Activated CD8-positive, alpha-beta memory T cell treated with anti-CD3 and anti-CD28 coated beads, Interleukin-2, amount 10 ng/mL, durations not matched to agents 7 days and 5 days (primary cell): Measurements from ENCODE around the gene ULBP2. TPM values are rescaled to one million over a fixed set of nuclear protein-coding genes. Genes with fewer than 3 reads are reported as not detected.
"Not testable (repeated sequence)": the region's sequence is repeated elsewhere in the genome, so short reads cannot be mapped to it uniquely, and the experiment has no call there.

ENCODE experiments used
- ATAC-seq: fragments of 150-1000 bp; cut with Tn5 transposase; one replicate; pipeline ENCODE4 v1.10.0; 2021; ENCODE audit warnings: moderate library complexity
- CTCF ChIA-PET: fragments of 350-600 bp; sonication (Branson Sonifier 250); formaldehyde crosslinking; loops from one replicate; lab custom pipeline; 2021; ENCODE audit warnings: antibody characterized with exemption; lab: Charles Lee
- DNase-seq: peaks from one replicate; pipeline ENCODE4 v3.0.0-alpha.2; 2020
- H3K27ac Mint-ChIP-seq: one replicate; pipeline ENCODE4 v1.8.0; 2021; ENCODE audit warnings: mild to moderate bottlenecking, mixed read lengths
- H3K27me3 Mint-ChIP-seq: one replicate; pipeline ENCODE4 v1.8.0; 2021; ENCODE audit warnings: mixed read lengths
- H3K36me3 Mint-ChIP-seq: one replicate; pipeline ENCODE4 v1.8.0; 2021; ENCODE audit warnings: mild to moderate bottlenecking, mixed read lengths
- H3K4me1 Mint-ChIP-seq: one replicate; pipeline ENCODE4 v1.8.0; 2021; ENCODE audit warnings: mixed read lengths
- H3K4me3 Mint-ChIP-seq: one replicate; pipeline ENCODE4 v1.8.0; 2021; ENCODE audit warnings: mild to moderate bottlenecking, moderate library complexity, mixed read lengths
- H3K9me3 Mint-ChIP-seq: one replicate; pipeline ENCODE4 v1.8.0; 2022; ENCODE audit warnings: low read depth, mixed read lengths
- total RNA-seq, 2 experiments: library from RNA; stranded (reverse); gene quantifications; one replicate each; pipeline ENCODE4 v1.2.3, GENCODE V29; 2021

The ULBP2 gene
- total RNA-seq, 2 experiments from 2014 or later: 0.80 to 0.99 TPM

GRCh38 chr6:149963212-149963461 is 21.3 kb downstream of the ULBP2 start:
- peak; percentile 75 for DNase-seq
- CTCF ChIA-PET: no interaction called here
- peak; percentile 37 for ATAC-seq
- H3K4me1 Mint-ChIP-seq: peaks cover 22% of the 10 kb centered on the region
- H3K36me3 Mint-ChIP-seq: peaks cover 4% of the 10 kb centered on the region
- H3K4me3 Mint-ChIP-seq: peak overlapping the region; percentile 85
- H3K27ac Mint-ChIP-seq: peak overlapping the region; percentile 86
- H3K9me3 Mint-ChIP-seq: no peaks in the 10 kb centered on the region
- peaks cover 79% of the 10 kb centered on the region for H3K27me3 Mint-ChIP-seq

DNA sequence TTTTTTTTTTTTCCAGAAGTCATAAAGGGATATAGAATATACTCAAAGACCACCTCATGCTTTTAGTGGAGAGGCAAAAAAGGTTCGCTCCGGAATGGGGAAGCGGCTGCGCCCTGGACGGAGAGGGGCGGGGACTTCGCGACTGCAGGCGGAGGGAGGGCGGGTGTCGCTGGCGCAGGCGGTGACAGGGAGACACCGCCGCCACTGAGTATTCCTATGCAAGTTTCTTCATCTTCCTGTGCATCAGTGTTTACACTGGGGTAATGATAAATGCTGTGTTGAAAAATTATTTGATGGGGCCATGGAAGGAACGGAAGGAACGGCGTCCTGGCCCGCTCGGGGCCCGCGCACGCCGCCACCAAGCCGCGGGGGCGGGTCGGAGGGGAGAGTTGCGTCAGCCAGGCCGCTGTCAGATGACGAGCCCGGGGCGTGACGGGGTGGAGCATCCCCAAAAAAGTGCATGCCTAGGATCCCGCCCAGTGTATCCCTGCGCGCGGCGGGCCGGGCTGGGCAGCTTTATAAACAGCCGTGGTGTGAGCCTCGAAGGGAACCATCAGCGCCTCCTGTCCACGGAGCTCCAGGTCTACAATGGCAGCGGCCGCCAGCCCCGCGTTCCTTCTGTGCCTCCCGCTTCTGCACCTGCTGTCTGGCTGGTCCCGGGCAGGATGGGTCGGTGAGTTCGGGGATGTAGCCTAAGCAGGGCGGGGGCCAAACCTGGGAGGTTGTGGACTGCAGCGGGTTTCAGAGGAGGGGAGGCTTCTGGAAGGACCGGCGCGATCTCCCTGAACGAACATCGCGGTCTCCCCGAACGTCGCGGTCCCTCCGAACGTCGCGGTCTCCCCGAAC is 21.9 kb downstream of the ULBP2 start, which contains the start of gene ULBP1:
ULBP1 (plus strand) TSS at position 482 of the 846 bp plus-strand sequence; CDS start at position 589, 107 bp downstream.
- Mint-ChIP-seq H3K4me3 (peak within 1 kb of the TSS; percentile 85), H3K9me3 (no peaks in the 10 kb centered on the region), H3K27ac (peak within 1 kb of the TSS; percentile 86), H3K27me3 (peaks cover 81% of the 10 kb centered on the region), H3K4me1 (peaks cover 22% of the 10 kb centered on the region), H3K36me3 (peaks cover 4% of the 10 kb centered on the region)
- peak; percentile 89 for DNase-seq
- CTCF ChIA-PET: interaction anchor here (0.8 kb wide), 1 partner anchor 399 kb away, joined by 3 read pairs; no protein-coding TSS in a partner anchor
- peak; percentile 82 for ATAC-seq

- Mint-ChIP-seq H3K27me3 (peaks cover 81% of the 10 kb centered on the region), H3K36me3 (peaks cover 4% of the 10 kb centered on the region), H3K9me3 (no peaks in the 10 kb centered on the region), H3K27ac (peak overlapping the region; percentile 86), H3K4me3 (peak overlapping the region; percentile 85), H3K4me1 (peaks cover 22% of the 10 kb centered on the region)
- CTCF ChIA-PET: interaction anchor here (0.8 kb wide), 1 partner anchor 400 kb away, joined by 3 read pairs; no protein-coding TSS in a partner anchor
- DNase-seq (no peak), ATAC-seq (peak; percentile 5)
These were observed 22.7 kb downstream of the ULBP2 start for GRCh38 chr6:149964308-149965193.

DNA sequence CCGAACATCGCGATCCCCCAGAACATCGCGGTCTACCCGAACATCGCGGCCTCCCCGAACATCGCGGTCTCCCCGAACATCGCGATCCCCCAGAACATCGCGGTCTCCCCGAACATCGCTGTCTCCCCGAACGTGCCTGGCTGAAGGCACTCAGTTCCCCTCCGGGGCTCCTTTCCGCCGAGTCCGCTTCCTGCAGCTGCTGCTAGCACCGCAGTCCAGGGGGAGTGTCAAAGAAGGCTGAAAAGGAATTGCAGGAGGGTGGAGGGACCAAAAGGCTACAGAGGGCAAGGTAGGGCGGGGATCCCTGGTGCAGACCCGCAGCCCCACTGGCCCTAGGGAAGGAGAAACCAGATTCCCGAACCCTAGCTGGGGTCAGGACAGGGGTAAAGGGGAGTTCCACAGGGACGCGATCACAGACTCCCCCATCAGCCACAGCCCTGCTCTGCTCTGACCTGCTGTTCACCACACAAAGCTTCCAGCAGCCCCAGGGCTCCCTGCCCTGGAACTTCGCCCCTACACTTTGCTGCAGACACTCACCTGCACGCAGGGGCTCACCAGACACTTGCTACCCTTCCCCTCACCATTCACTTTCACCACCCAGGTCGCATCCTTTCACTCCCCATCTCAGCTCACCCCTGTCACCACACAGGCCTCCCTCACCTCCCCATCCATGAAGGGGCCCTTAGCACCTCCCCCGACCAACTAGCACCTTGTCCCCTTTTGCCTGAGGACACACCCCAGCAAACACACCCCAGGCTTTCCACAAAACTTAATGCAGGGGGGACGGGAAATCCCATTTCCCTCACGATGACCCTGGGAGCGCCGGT is 23.6 kb downstream of the ULBP2 start:
- DNase-seq: no peak
- CTCF ChIA-PET: no interaction called here
- H3K27me3 Mint-ChIP-seq: peaks cover 81% of the 10 kb centered on the region
- peak overlapping the region; percentile 85 for H3K4me3 Mint-ChIP-seq
- H3K9me3 Mint-ChIP-seq: no peaks in the 10 kb centered on the region
- H3K4me1 Mint-ChIP-seq: peaks cover 22% of the 10 kb centered on the region
- H3K36me3 Mint-ChIP-seq: peaks cover 4% of the 10 kb centered on the region
- ATAC-seq: no peak
- peak overlapping the region; percentile 47 for H3K27ac Mint-ChIP-seq

DNA sequence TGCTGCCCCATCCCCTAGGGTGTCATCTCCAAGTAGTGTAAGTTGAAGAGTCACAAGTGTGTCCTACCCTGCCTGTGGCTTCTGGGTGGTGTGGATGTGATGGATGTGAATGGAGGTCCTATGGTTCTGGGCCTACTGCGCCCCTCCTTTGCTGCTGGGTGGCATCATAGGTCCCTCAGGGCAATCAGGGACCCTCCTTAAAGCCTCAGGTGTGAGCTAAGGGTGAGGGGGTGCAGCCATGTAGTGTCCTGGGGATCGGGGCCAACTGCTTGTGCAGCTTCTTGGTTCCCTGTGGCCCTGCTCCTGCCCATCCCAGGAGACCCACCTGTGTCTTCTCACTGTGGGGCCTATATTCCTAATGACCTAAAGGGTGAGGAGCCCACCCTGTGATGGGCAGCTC is 24.5 kb downstream of the ULBP2 start:
- ATAC-seq, H3K27ac Mint-ChIP-seq, CTCF ChIA-PET: not testable (repeated sequence)

GRCh38 chr6:149967591-149967990 is 25.8 kb downstream of the ULBP2 start:
- no peak for ATAC-seq

More for the DNA sequence above, 24.5 kb downstream of the ULBP2 start:
- not testable (repeated sequence) for H3K9me3 Mint-ChIP-seq, H3K36me3 Mint-ChIP-seq, H3K4me3 Mint-ChIP-seq, DNase-seq
- Mint-ChIP-seq H3K27me3 (peaks cover 76% of the 10 kb centered on the region), H3K4me1 (peaks cover 22% of the 10 kb centered on the region)

DNA sequence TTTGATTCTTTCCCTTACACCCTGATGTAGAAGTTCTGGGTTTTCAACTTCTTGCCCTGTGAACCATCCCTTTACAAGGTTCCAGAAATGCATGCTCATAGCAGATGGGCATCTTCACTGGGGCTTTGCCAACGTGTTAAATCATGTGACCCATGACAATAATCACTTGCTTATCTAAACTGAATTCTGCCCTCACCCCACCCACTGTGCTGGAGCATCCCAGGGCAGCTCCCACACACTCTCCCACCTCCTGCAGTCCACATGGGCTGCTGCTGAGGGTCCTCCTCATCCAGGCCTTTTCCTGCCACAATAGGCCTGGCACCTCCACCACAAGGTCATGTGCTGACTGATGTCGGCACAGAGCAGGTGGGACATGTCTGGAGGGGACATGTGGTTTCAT is 26.2 kb downstream of the ULBP2 start:
- ATAC-seq, H3K36me3 Mint-ChIP-seq: not testable (repeated sequence)
- peaks cover 17% of the 10 kb centered on the region for H3K4me1 Mint-ChIP-seq

More at GRCh38 chr6:149967591-149967990, 25.8 kb downstream of the ULBP2 start:
- CTCF ChIA-PET: no interaction called here
- no peak overlapping the region for H3K27ac Mint-ChIP-seq
- no peak for DNase-seq
- peaks cover 4% of the 10 kb centered on the region for H3K36me3 Mint-ChIP-seq
- H3K4me1 Mint-ChIP-seq: peaks cover 21% of the 10 kb centered on the region
- peaks cover 78% of the 10 kb centered on the region for H3K27me3 Mint-ChIP-seq
- H3K4me3 Mint-ChIP-seq: no peak overlapping the region
- no peaks in the 10 kb centered on the region for H3K9me3 Mint-ChIP-seq

DNA sequence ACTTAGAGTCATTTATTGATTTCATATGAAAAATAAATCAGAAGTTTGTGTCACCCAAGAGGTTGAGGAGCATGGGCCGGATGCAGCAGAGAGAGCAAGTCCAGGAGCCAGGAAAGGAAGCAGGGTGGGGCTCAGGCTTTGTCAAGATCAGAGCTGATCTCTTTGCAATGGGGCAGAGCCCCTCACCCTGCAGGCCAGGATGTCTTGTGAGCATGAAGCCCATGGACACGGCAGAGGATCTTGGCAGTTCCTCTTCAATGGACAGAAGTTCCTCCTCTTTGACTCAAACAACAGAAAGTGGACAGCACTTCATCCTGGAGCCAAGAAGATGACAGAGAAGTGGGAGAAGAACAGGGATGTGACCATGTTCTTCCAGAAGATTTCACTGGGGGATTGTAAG is 27.1 kb downstream of the ULBP2 start:
- H3K9me3 Mint-ChIP-seq, DNase-seq, H3K27ac Mint-ChIP-seq, CTCF ChIA-PET, ATAC-seq, H3K36me3 Mint-ChIP-seq, H3K4me3 Mint-ChIP-seq: not testable (repeated sequence)
- Mint-ChIP-seq H3K27me3 (peaks cover 74% of the 10 kb centered on the region), H3K4me1 (peaks cover 12% of the 10 kb centered on the region)

More for the DNA sequence above, 26.2 kb downstream of the ULBP2 start:
- DNase-seq, H3K27ac Mint-ChIP-seq, CTCF ChIA-PET, H3K9me3 Mint-ChIP-seq, H3K4me3 Mint-ChIP-seq: not testable (repeated sequence)
- peaks cover 78% of the 10 kb centered on the region for H3K27me3 Mint-ChIP-seq

DNA sequence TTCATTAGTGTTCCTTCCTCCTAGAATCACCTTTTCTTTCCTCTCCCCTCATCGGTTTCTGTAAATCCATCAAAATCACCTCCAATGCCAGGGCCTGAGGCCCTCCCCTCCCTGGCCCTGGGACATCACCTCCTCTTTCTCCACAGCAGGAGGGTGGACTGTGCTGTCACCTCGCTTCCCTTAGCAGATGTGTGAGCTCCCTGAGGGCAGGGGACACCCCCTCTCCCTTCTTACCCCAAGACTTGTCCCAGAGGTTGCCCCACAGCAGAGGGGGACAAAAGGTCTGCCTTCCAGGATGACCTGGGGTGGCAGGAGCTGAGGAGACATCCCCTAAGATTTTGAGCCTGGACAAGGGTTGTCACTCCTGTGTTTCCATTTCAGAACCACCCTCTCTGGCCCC is 27.8 kb downstream of the ULBP2 start:
- Mint-ChIP-seq H3K36me3 (peaks cover 3% of the 10 kb centered on the region), H3K27ac (no peak overlapping the region), H3K4me1 (peaks cover 13% of the 10 kb centered on the region), H3K4me3 (no peak overlapping the region), H3K27me3 (peaks cover 74% of the 10 kb centered on the region), H3K9me3 (no peaks in the 10 kb centered on the region)
- ATAC-seq: no peak
- CTCF ChIA-PET: no interaction called here
- no peak for DNase-seq

DNA sequence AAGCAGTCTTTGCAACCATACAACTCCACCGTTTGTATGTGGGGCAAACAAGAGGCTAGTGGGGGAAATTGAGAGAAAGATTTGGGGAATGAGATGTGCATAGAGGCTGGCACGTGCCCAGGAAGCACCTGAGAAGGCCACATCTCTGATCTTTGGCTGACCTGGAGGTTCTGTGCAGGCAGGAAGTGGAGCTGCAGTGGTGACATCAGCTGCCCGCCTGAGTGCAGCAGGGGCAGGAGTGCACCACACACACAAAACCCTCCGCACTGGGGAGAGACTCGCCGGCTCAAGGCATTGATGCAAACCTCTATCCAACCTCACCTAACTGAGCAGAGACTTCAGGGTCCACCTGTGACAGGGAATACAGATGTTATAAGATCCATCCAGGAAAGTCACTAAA is 32.6 kb downstream of the ULBP2 start:
- DNase-seq: peak; percentile 56
- Mint-ChIP-seq H3K27me3 (peaks cover 84% of the 10 kb centered on the region), H3K4me1 (peaks cover 11% of the 10 kb centered on the region)
- H3K4me3 Mint-ChIP-seq, H3K36me3 Mint-ChIP-seq, CTCF ChIA-PET, H3K27ac Mint-ChIP-seq, H3K9me3 Mint-ChIP-seq: not testable (repeated sequence)
- ATAC-seq: peak; percentile 78

GRCh38 chr6:149974825-149975224 is 33.0 kb downstream of the ULBP2 start:
- no peaks in the 10 kb centered on the region for H3K36me3 Mint-ChIP-seq
- no peaks in the 10 kb centered on the region for H3K9me3 Mint-ChIP-seq
- H3K4me1 Mint-ChIP-seq: peaks cover 11% of the 10 kb centered on the region
- DNase-seq (peak; percentile 37), ATAC-seq (no peak)
- CTCF ChIA-PET: no interaction called here
- H3K4me3 Mint-ChIP-seq: no peak overlapping the region
- H3K27me3 Mint-ChIP-seq: peaks cover 83% of the 10 kb centered on the region
- H3K27ac Mint-ChIP-seq: no peak overlapping the region

DNA sequence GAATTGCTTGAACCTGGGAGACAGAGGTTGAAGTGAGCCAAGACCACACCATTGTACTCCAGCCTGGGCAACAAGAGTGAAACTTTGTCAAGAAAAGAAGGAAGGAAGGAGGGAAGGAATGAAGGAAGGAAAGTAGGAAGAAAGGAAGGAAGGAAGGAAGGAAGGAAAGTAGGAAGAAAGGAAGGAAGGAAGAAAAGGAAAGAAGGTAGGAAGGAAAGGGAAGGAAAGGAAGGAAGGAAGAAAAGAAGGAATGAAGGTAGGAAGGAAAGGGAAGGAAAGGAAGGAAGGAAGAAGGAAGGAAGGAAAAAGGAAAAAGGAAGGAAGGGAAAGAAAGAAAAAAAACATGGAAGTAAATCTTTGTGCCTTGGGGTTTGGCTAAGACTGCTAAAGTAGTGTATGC is 33.6 kb downstream of the ULBP2 start:
- Mint-ChIP-seq H3K4me3 (no peak overlapping the region), H3K36me3 (no peaks in the 10 kb centered on the region), H3K27ac (no peak overlapping the region), H3K4me1 (peaks cover 11% of the 10 kb centered on the region), H3K27me3 (peaks cover 80% of the 10 kb centered on the region), H3K9me3 (no peaks in the 10 kb centered on the region)
- CTCF ChIA-PET: no interaction called here
- DNase-seq (no peak), ATAC-seq (no peak)

DNA sequence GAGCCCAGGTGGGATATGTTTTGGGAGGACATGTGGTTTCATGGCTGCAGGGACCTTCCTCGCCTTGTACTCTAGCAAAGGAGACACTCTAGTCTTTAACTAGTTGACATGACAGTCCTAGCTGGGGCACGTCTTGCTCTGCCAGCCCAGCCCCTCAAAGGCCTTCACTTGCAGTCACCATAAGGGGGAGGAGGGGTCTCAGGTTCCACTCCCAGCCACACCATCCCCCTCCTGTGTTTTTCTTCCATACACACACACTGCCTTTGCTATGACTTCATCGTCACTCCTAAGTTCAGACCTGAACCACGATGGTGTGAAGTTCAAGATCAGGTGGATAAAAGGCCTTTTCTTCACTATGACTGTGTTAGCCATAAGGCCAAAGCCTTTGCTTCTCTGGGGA is 35.4 kb downstream of the ULBP2 start:
- DNase-seq (no peak), ATAC-seq (no peak)
- CTCF ChIA-PET: no interaction called here
- Mint-ChIP-seq H3K4me3 (no peak overlapping the region), H3K27ac (no peak overlapping the region), H3K9me3 (no peaks in the 10 kb centered on the region), H3K27me3 (peaks cover 85% of the 10 kb centered on the region), H3K4me1 (peaks cover 18% of the 10 kb centered on the region), H3K36me3 (no peaks in the 10 kb centered on the region)
